Kidney (tissue), 14 donors: Measurements from ENCODE around the gene PAK1. TPM values are rescaled to one million over a fixed set of nuclear protein-coding genes. Genes with fewer than 3 reads are reported as not detected.

Experiments used
- DNase-seq, 5 donors: peaks; one replicate each; pipeline ENCODE4 v3.0.0-alpha.2; 2013 to 2020
- FAIRE-seq: peaks from 2 replicates; lab custom pipeline; 2012; peaks lifted over from hg19 to GRCh38; lab: Jason Lieb, UNC
- H3K27ac ChIP-seq, 2 donors: one replicate each; pipeline ENCODE4 v1.7.0; 2013; ENCODE audit warnings: low read depth in 2 of 2, low read length in 2 of 2, inconsistent platforms in 1 of 2
- H3K27me3 ChIP-seq: one replicate; pipeline ENCODE4 v1.7.1; 2013; ENCODE audit warnings: low read length, inconsistent platforms; ENCODE audit not compliant: control insufficient read depth, insufficient read depth
- H3K36me3 ChIP-seq, 3 donors: one replicate each; pipeline versions ENCODE4 v1.7.0 to v1.7.1; 2013; ENCODE audit warnings: low read length in 3 of 3, control low read depth in 1 of 3, inconsistent platforms in 1 of 3; ENCODE audit not compliant: insufficient read depth in 3 of 3, control insufficient read depth in 2 of 3
- H3K4me1 ChIP-seq, 3 donors: one replicate each; pipeline versions ENCODE4 v1.7.0 to v1.7.1; 2013; ENCODE audit warnings: low read length in 3 of 3, inconsistent platforms in 1 of 3, low read depth in 1 of 3; ENCODE audit not compliant: control insufficient read depth in 2 of 3, insufficient read depth in 2 of 3
- H3K4me3 ChIP-seq, 3 donors: one replicate each; pipeline versions ENCODE4 v1.7.0 to v1.8.1; 2013; ENCODE audit warnings: low read length in 3 of 3, control low read depth in 1 of 3, inconsistent platforms in 1 of 3
- H3K9ac ChIP-seq, 3 donors: one replicate each; pipeline versions ENCODE4 v1.7.0 to v1.7.1; 2013; ENCODE audit warnings: low read length in 3 of 3, control low read depth in 1 of 3, inconsistent platforms in 1 of 3
- H3K9me3 ChIP-seq, 3 donors: one replicate each; pipeline versions ENCODE4 v1.7.0 to v1.7.1; 2013; ENCODE audit warnings: low read length in 3 of 3, control low read depth in 1 of 3, inconsistent platforms in 1 of 3; ENCODE audit not compliant: control insufficient read depth in 2 of 3, insufficient read depth in 1 of 3
- intact Hi-C: fragments of 100-400 bp; cut with DNase I; formaldehyde crosslinking; loops from one replicate; pipeline ENCODE4 v1.11.1; 2022
- polyA plus RNA-seq: library from polyadenylated mRNA; stranded (reverse); fragments of 350-450 nt; fragmentation: Illumina TruSeq; extraction: RNeasy Lipid Tissue Mini Kit (QIAGEN cat#74804); gene quantifications from one replicate; pipeline ENCODE4 v1.2.3, GENCODE V29; 2014; ENCODE audit warnings: low read depth, low replicate concordance; ENCODE audit not compliant: insufficient read depth
- total RNA-seq: library from RNA; stranded (reverse); fragmentation: NEBNext Ultra II Directional; extraction: Animal tissue kit (Norgen Biotek cat#: 25700); gene quantifications from one replicate; pipeline ENCODE4 v1.2.1, GENCODE V29; 2021
- TF ChIP-seq, protein P1 (sequence below): IDR thresholded peaks from 3 replicates; pipeline ENCODE4 v1.5.1; 2012; ENCODE audit warnings: mild to moderate bottlenecking, moderate library complexity, borderline replicate concordance; ENCODE audit not compliant: insufficient read depth; ENCODE audit errors: extremely low read depth
- donor health status: control.
- donor health status: control.
- donor health status: control.
- donor health status: control.
- donor health status: control.
- donor health status: DM: yes; HTN: yes; CAD: no.
- donor health status: Normal renal cell carcinoma (clear cell type).

Gene PAK1
- total and polyA plus RNA-seq, 2 donors from 2014 or later, result 22.2 to 29.1 TPM

- Histone ChIP-seq H3K27ac (no peak overlapping the region), H3K36me3 (peaks cover 0 to 5% (median 2%) of the 10 kb centered on the region in 3 donors), H3K4me3 (no peak overlapping the region), H3K9ac (no peak overlapping the region), H3K9me3 (no peaks in the 10 kb centered on the region), H3K4me1 (no peaks in the 10 kb centered on the region), H3K27me3 (no peaks in the 10 kb centered on the region)
- intact Hi-C loops, result no loop called here
- DNase-seq (no peak), FAIRE-seq (no peak)
- TF ChIP-seq, protein P1, sequence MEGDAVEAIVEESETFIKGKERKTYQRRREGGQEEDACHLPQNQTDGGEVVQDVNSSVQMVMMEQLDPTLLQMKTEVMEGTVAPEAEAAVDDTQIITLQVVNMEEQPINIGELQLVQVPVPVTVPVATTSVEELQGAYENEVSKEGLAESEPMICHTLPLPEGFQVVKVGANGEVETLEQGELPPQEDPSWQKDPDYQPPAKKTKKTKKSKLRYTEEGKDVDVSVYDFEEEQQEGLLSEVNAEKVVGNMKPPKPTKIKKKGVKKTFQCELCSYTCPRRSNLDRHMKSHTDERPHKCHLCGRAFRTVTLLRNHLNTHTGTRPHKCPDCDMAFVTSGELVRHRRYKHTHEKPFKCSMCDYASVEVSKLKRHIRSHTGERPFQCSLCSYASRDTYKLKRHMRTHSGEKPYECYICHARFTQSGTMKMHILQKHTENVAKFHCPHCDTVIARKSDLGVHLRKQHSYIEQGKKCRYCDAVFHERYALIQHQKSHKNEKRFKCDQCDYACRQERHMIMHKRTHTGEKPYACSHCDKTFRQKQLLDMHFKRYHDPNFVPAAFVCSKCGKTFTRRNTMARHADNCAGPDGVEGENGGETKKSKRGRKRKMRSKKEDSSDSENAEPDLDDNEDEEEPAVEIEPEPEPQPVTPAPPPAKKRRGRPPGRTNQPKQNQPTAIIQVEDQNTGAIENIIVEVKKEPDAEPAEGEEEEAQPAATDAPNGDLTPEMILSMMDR, result no peak
Measured at GRCh38 chr11:77346906-77347603, 126.8 kb downstream of the PAK1 start.

DNA sequence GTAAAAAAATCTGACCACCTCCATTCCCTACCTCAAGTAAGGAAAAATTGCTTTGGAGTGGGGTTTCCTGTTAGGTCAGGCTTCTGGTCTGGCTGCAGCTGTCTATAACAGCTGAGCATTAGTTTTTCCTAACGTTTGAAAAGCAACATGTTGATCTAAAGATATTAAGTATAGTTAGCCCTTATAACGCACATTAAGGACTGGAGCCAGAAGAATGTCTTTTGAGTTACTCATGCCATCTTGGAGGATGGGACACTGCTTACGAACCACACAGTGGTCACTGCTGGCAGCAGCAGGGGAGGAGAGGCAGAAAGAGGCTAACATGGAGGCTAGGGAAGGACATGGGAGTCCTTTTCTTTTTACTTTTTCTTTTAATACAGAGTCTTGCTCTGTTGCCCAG lies 128.3 kb downstream of the PAK1 start:
- Histone ChIP-seq H3K9ac (no peak overlapping the region), H3K36me3 (peaks cover 0 to 9% (median 2%) of the 10 kb centered on the region in 3 donors), H3K9me3 (no peaks in the 10 kb centered on the region), H3K27me3 (no peaks in the 10 kb centered on the region), H3K4me3 (no peak overlapping the region), H3K4me1 (no peaks in the 10 kb centered on the region), H3K27ac (no peak overlapping the region)
- intact Hi-C loops, result no loop called here
- TF ChIP-seq, protein P1, result no peak
- DNase-seq, result no peak
- FAIRE-seq, result no peak

- peaks cover 2 to 12% (median 2%) of the 10 kb centered on the region in 3 donors for H3K36me3 ChIP-seq
- no peak overlapping the region for H3K9ac ChIP-seq
- no peak overlapping the region for H3K4me3 ChIP-seq
- H3K27me3 ChIP-seq, result no peaks in the 10 kb centered on the region
- H3K4me1 ChIP-seq, result no peaks in the 10 kb centered on the region
- no peak overlapping the region for H3K27ac ChIP-seq
- DNase-seq (no peak), FAIRE-seq (no peak)
- no peaks in the 10 kb centered on the region for H3K9me3 ChIP-seq
- TF ChIP-seq, protein P1, result no peak
- intact Hi-C loops, result no loop called here
Measured at GRCh38 chr11:77340501-77340900, 133.4 kb downstream of the PAK1 start.
